SK-N-SH (cell line): ENCODE measurements around the gene ERH. TPM values are rescaled to one million over a fixed set of nuclear protein-coding genes. Genes with fewer than 3 reads are reported as not detected.

Experiments
- CTCF ChIA-PET: fragments of 300-600, 350-600 bp; formaldehyde crosslinking; extraction: SDS; loops from one replicate; lab custom pipeline; 2021; lab: Yijun Ruan, JAX
- POLR2A ChIA-PET: fragments of 350-600 bp; sonication (Branson Sonifier 250); formaldehyde crosslinking; extraction: SDS; loops from one replicate; lab custom pipeline; 2020; ENCODE audit warnings: antibody characterized with exemption, inconsistent platforms; lab: Yijun Ruan, JAX
- DNase-seq: peaks from one replicate; pipeline ENCODE4 v3.0.0; 2012
- H2AFZ ChIP-seq: fragments of 200-600 bp; sonication (generic); 2 replicates; pipeline ENCODE4 v1.8.1; 2016; ENCODE audit warnings: antibody characterized with exemption, mild to moderate bottlenecking, low read depth
- H3F3A ChIP-seq: fragments of 200-600 bp; sonication (generic); replicated peaks from 2 replicates; pipeline ENCODE3; 2016; ENCODE audit warnings: antibody characterized with exemption, mild to moderate bottlenecking; ENCODE audit not compliant: insufficient read depth
- H3K27ac ChIP-seq, 2 experiments: fragments of 200-500 bp in 1 of 2; fragments of 200-600 bp in 1 of 2; sonication (Bioruptor generic) in 1 of 2; sonication (generic), shearing (Covaris generic) in 1 of 2; 2 replicates each; pipeline versions ENCODE4 v1.5.1 to v1.6.1; 2014 to 2016; ENCODE audit warnings: low read depth in 2 of 2, inconsistent platforms in 1 of 2, low read length in 1 of 2, mild to moderate bottlenecking in 1 of 2, mixed read lengths in 1 of 2
- H3K27me3 ChIP-seq: fragments of 200-600 bp; sonication (generic), shearing (Covaris generic); 2 replicates; pipeline ENCODE4 v1.6.1; 2016; ENCODE audit warnings: mixed run types; ENCODE audit not compliant: insufficient read depth
- H3K36me3 ChIP-seq, 2 experiments: fragments of 200-500 bp in 1 of 2; fragments of 200-600 bp in 1 of 2; sonication (Bioruptor generic) in 1 of 2; sonication (generic) in 1 of 2; replicated peaks in 1 of 2; 2 replicates each; pipeline versions ENCODE3 to v1.5.1; 2014 to 2016; ENCODE audit warnings: low read length in 1 of 2, mild to moderate bottlenecking in 1 of 2; ENCODE audit not compliant: insufficient read depth in 2 of 2, control insufficient read depth in 1 of 2
- H3K4me1 ChIP-seq, 2 experiments: fragments of 200-500 bp in 1 of 2; fragments of 200-600 bp in 1 of 2; sonication (Bioruptor generic) in 1 of 2; sonication (generic), shearing (Covaris generic) in 1 of 2; 2 replicates each; pipeline versions ENCODE4 v1.5.1 to v1.6.1; 2014 to 2016; ENCODE audit warnings: low read depth in 1 of 2, low read length in 1 of 2, mixed run types in 1 of 2; ENCODE audit not compliant: insufficient read depth in 2 of 2, control insufficient read depth in 1 of 2
- H3K4me2 ChIP-seq: fragments of 200-600 bp; sonication (generic), shearing (Covaris generic); 2 replicates; pipeline ENCODE4 v1.6.1; 2017; ENCODE audit warnings: mixed run types
- H3K4me3 ChIP-seq, 2 experiments: fragments of 200-500 bp in 1 of 2; fragments of 200-600 bp in 1 of 2; sonication (Bioruptor generic) in 1 of 2; sonication (generic), shearing (Covaris generic) in 1 of 2; 2 replicates each; pipeline versions ENCODE4 v1.5.1 to v1.8.1; 2014 to 2016; ENCODE audit warnings: low read depth in 2 of 2, inconsistent platforms in 1 of 2, low read length in 1 of 2, mild to moderate bottlenecking in 1 of 2, mixed read lengths in 1 of 2, moderate library complexity in 1 of 2
- H3K79me2 ChIP-seq: fragments of 200-600 bp; sonication (generic); 2 replicates; pipeline ENCODE4 v1.8.1; 2017; ENCODE audit warnings: mild to moderate bottlenecking; ENCODE audit not compliant: insufficient read depth
- H3K9ac ChIP-seq: fragments of 200-600 bp; sonication (generic); 2 replicates; pipeline ENCODE4 v1.6.1; 2017; ENCODE audit warnings: mixed run types
- H3K9me2 ChIP-seq: fragments of 200-600 bp; sonication (generic); 2 replicates; pipeline ENCODE4 v1.6.1; 2017; ENCODE audit warnings: mixed run types
- H3K9me3 ChIP-seq: fragments of 200-600 bp; sonication (generic); 2 replicates; pipeline ENCODE4 v1.6.1; 2017; ENCODE audit warnings: mixed run types, mild to moderate bottlenecking, moderate library complexity
- H4K20me1 ChIP-seq: fragments of 200-600 bp; sonication (generic); 2 replicates; pipeline ENCODE4 v1.6.1; 2017; ENCODE audit warnings: mild to moderate bottlenecking, mixed run types; ENCODE audit not compliant: insufficient read depth
- CHD2 ChIP-seq: fragments of 150-350 bp; IDR thresholded peaks from 2 replicates; pipeline ENCODE4 v1.6.1; 2018; ENCODE audit warnings: low read length; ENCODE audit not compliant: partially characterized antibody
- ELF1 ChIP-seq: IDR thresholded peaks from 2 replicates; pipeline ENCODE4 v1.4.0; 2012
- GABPA ChIP-seq: IDR thresholded peaks from 2 replicates; pipeline ENCODE4 v1.4.0; 2012; ENCODE audit warnings: low read depth, mild to moderate bottlenecking
- GATA2 ChIP-seq: sonication (generic); formaldehyde crosslinking; IDR thresholded peaks from 2 replicates; pipeline ENCODE4 v1.5.0; 2020; ENCODE audit warnings: mild to moderate bottlenecking, missing genetic modification reagents
- JUND ChIP-seq: IDR thresholded peaks from 2 replicates; pipeline ENCODE4 v1.4.0; 2012
- MXI1 ChIP-seq: IDR thresholded peaks from 2 replicates; pipeline ENCODE4 v1.6.1; 2012; ENCODE audit warnings: mild to moderate bottlenecking, low read depth, low read length, improper control_type of control experiment
- NRF1 ChIP-seq: IDR thresholded peaks from 2 replicates; pipeline ENCODE4 v1.6.1; 2012; ENCODE audit warnings: low read depth, mild to moderate bottlenecking, low read length
- RAD21 ChIP-seq: IDR thresholded peaks from 2 replicates; pipeline ENCODE4 v1.6.1; 2012; ENCODE audit warnings: mild to moderate bottlenecking, low read length
- SIN3A ChIP-seq: IDR thresholded peaks from 2 replicates; pipeline ENCODE4 v1.6.1; 2012; ENCODE audit warnings: low read depth, mild to moderate bottlenecking, low read length, moderate library complexity, borderline replicate concordance
- SMC3 ChIP-seq: IDR thresholded peaks from 2 replicates; pipeline ENCODE4 v1.6.1; 2012; ENCODE audit warnings: low read depth, low read length, improper control_type of control experiment
- YY1 ChIP-seq: IDR thresholded peaks from 2 replicates; pipeline ENCODE4 v1.4.0; 2012; ENCODE audit warnings: low read depth, mild to moderate bottlenecking
- WGBS: methylation state at CpG from one replicate; pipeline ENCODE4 v1.1.6; 2017; ENCODE audit warnings: low lambda C conversion rate; 5-methylcytosine and 5-hydroxymethylcytosine counted together
- polyA plus RNA-seq, 3 experiments: library from polyadenylated mRNA; depleted of rRNA; stranded (reverse); fragments of >200 nt; gene quantifications; 2 replicates each; pipeline ENCODE4 v1.2.3, GENCODE V29; 2012
- TF ChIP-seq, protein P1 (sequence below): IDR thresholded peaks from 2 replicates; pipeline ENCODE4 v1.4.0; 2012; ENCODE audit warnings: low read depth, borderline replicate concordance
- TF ChIP-seq, protein P2 (sequence below): IDR thresholded peaks from 2 replicates; pipeline ENCODE4 v1.4.0; 2012; ENCODE audit warnings: low read depth
- TF ChIP-seq, protein P3 (sequence below): fragments of 150-350 bp; IDR thresholded peaks from 2 replicates; pipeline ENCODE4 v1.6.1; 2016; ENCODE audit warnings: mild to moderate bottlenecking, low read depth, low read length
- TF ChIP-seq, protein P4 (sequence below): IDR thresholded peaks from 2 replicates; pipeline ENCODE4 v1.4.0; 2012; ENCODE audit warnings: low read depth, borderline replicate concordance
- TF ChIP-seq, protein P5 (sequence below): IDR thresholded peaks from 2 replicates; pipeline ENCODE4; 2012

The ERH gene
- polyA plus RNA-seq, 1 of the 3 experiments (the other 2 are of a cell fraction): 186 TPM

DNA sequence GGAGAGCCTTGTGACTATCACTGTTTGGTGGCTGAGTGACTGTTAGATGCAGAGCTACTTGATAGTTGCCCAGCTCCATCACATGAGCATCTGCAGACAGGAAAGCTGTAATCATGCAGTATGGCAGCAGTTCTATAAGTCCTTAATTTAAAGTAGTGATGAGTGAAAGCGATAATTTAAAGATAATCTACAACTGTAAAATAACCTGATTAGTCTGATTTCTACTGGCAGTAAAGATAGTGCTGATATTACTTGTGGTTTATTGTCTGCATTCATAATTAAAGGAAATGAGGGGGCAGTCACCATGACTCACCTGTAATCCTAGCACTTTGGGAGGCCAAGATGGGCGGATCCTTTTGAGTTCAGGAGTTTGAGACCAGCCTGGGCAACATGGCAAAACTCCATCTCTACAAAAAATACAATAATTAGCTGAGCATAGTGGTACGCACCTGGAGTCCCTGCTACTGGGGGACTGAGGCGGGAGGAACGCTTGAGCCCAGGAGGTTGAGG, 45.3 kb upstream of the ERH start:
- H3K4me2 ChIP-seq: no peak overlapping the region

More for the DNA sequence above, 45.3 kb upstream of the ERH start:
- no peak for DNase-seq
- peaks cover 14 to 21% of the 10 kb centered on the region in 2 experiments for H3K36me3 ChIP-seq
- POLR2A ChIA-PET: interaction anchor here (0.9 kb wide), 1 partner anchor 45 kb away, joined by 3 read pairs; the partner anchor contains the start of genes ERH and SLC39A9
- TF ChIP-seq ELF1 (no peak), YY1 (no peak), JUND (no peak), GATA2 (no peak), RAD21 (no peak), NRF1 (no peak), CHD2 (no peak), MXI1 (no peak), SMC3 (no peak), SIN3A (no peak), GABPA (no peak)
- TF ChIP-seq, protein P1, sequence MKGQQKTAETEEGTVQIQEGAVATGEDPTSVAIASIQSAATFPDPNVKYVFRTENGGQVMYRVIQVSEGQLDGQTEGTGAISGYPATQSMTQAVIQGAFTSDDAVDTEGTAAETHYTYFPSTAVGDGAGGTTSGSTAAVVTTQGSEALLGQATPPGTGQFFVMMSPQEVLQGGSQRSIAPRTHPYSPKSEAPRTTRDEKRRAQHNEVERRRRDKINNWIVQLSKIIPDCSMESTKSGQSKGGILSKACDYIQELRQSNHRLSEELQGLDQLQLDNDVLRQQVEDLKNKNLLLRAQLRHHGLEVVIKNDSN: no peak
- TF ChIP-seq, protein P2, sequence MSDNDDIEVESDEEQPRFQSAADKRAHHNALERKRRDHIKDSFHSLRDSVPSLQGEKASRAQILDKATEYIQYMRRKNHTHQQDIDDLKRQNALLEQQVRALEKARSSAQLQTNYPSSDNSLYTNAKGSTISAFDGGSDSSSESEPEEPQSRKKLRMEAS: no peak
- TF ChIP-seq, protein P3, sequence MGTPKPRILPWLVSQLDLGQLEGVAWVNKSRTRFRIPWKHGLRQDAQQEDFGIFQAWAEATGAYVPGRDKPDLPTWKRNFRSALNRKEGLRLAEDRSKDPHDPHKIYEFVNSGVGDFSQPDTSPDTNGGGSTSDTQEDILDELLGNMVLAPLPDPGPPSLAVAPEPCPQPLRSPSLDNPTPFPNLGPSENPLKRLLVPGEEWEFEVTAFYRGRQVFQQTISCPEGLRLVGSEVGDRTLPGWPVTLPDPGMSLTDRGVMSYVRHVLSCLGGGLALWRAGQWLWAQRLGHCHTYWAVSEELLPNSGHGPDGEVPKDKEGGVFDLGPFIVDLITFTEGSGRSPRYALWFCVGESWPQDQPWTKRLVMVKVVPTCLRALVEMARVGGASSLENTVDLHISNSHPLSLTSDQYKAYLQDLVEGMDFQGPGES: no peak
- TF ChIP-seq, protein P4, sequence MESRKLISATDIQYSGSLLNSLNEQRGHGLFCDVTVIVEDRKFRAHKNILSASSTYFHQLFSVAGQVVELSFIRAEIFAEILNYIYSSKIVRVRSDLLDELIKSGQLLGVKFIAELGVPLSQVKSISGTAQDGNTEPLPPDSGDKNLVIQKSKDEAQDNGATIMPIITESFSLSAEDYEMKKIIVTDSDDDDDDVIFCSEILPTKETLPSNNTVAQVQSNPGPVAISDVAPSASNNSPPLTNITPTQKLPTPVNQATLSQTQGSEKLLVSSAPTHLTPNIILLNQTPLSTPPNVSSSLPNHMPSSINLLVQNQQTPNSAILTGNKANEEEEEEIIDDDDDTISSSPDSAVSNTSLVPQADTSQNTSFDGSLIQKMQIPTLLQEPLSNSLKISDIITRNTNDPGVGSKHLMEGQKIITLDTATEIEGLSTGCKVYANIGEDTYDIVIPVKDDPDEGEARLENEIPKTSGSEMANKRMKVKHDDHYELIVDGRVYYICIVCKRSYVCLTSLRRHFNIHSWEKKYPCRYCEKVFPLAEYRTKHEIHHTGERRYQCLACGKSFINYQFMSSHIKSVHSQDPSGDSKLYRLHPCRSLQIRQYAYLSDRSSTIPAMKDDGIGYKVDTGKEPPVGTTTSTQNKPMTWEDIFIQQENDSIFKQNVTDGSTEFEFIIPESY: no peak
- TF ChIP-seq, protein P5, sequence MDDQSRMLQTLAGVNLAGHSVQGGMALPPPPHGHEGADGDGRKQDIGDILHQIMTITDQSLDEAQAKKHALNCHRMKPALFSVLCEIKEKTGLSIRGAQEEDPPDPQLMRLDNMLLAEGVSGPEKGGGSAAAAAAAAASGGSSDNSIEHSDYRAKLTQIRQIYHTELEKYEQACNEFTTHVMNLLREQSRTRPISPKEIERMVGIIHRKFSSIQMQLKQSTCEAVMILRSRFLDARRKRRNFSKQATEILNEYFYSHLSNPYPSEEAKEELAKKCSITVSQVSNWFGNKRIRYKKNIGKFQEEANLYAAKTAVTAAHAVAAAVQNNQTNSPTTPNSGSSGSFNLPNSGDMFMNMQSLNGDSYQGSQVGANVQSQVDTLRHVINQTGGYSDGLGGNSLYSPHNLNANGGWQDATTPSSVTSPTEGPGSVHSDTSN: no peak
- H3K9me2 ChIP-seq: no peaks in the 10 kb centered on the region
- no peaks in the 10 kb centered on the region for H3F3A ChIP-seq
- H3K4me1 ChIP-seq: peaks cover 0 to 5% of the 10 kb centered on the region in 2 experiments; a peak in 2 of 4 replicates
- peaks cover 3% of the 10 kb centered on the region; the same call in 1 of the 2 replicates for H4K20me1 ChIP-seq
- 99% methylated on average over 5 of the region's 5 CpGs for WGBS
- no peak overlapping the region for H2AFZ ChIP-seq
- H3K4me3 ChIP-seq: no peak overlapping the region
- H3K27me3 ChIP-seq: no peaks in the 10 kb centered on the region
- CTCF ChIA-PET: interaction anchor here (1.0 to 2.0 kb wide), 2 partner anchors 17 to 184 kb away, joined by 3 to 8 read pairs; no protein-coding TSS in a partner anchor
- no peak overlapping the region for H3K9ac ChIP-seq
- H3K27ac ChIP-seq: no peak overlapping the region
- H3K79me2 ChIP-seq: peaks cover 16% of the 10 kb centered on the region; the same call in 1 of the 2 replicates
- H3K9me3 ChIP-seq: no peaks in the 10 kb centered on the region
